Measurements from ENCODE around the gene ZDHHC11B. TPM values are rescaled to one million over a fixed set of nuclear protein-coding genes. Genes with fewer than 3 reads are reported as not detected.

The ZDHHC11B gene, protein sequence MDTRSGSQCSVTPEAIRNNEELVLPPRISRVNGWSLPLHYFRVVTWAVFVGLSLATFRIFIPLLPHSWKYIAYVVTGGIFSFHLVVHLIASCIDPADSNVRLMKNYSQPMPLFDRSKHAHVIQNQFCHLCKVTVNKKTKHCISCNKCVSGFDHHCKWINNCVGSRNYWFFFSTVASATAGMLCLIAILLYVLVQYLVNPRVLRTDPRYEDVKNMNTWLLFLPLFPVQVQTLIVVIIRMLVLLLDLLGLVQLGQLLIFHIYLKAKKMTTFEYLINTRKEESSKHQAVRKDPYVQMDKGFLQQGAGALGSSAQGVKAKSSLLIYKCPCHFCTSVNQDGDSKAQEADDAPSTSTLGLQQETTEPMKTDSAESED
- 0.83 to 1.7 TPM (median 1.2 TPM) in 5 replicates for total RNA-seq (2022; extraction: Qiagen RNA extraction)

DNA sequence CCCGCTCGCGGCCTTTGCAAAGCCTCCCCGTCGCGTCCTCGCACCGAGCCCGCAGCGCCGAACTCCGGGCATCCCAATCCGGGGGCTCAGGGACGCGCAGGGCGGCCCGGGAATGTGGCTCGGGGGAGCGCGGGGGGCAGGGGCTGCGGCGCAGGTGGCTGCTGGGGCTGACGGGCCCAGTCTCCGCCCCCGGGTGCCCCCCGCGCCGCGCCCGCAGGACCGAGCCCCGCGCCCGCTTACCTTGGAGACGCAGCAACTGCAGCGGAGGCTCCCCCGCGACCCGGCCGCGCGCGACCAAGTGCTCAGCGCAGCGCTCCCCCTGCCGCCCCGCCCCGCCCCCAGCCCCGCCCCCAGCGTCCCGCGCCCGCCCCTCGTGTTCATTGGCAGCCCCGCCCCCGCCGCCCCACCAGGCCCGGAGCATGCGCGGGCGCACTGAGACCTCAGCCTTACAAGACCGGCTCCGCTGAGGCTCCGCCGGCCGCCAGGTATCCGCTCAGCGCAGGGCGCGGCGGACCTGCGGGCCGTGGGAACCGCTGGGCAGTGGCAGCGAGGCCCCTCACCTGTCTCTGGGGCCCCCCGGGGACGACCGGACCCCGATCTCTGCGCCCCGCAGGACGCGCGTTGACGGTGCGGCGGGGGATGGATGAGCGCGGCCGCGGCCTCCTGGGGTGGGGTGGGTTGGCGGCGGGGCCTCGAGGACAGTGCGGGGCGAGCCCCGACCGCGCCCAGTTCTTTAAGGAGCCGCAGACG is at the start of gene ZDHHC11B:
Gene ZDHHC11B, minus strand, starts transcription at position 302 of the 750 bp plus-strand sequence. CDS start 17,810 bp downstream, outside the sequence.

DNA sequence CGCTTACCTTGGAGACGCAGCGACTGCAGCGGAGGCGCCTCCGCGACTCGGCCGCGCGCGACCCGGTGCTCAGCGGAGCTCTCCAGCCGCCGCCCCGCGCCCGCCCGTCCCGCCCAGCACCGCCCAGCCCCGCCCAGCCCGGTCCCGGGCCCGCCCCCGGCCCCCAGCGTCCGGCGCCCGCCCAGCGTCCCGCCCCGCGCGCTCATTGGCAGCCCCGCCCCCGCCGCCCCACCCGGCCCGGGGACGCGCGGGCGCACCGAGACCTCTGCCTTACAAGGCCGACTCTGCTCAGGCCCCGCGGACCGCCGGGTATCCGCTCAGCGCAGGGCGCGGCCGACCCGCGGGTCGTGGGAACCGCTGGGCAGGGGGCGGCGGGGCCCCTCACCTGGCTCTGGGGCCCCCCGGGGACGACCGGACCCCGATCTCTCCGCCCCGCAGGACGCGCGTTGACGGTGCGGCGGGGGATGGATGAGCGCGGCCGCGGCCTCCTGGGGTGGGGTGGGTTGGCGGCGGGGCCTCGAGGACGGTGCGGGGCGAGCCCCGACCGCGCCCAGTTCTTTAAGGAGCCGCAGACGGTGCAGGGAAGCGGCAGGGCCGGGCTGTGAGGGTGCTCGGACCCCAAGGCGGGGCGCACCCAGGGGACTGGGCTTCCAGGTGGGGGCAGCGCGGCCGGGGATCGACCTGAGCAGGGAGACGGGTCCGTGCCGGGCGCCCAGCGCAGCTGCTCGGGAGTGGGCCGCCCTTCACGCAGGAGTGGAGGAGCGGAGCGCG is 91.1 kb downstream of the ZDHHC11B start, which contains the start of gene TPPP:
Gene TPPP, minus strand, starts transcription at position 82 of the 771 bp plus-strand sequence. CDS start 15,292 bp downstream, outside the sequence.

Other genes with a start within 250 kb of the ZDHHC11B start
- 7.6 to 10.9 TPM (median 10.3 TPM) in 5 replicates for gene CEP72, start 172.4 kb downstream of the ZDHHC11B start, total RNA-seq (2022; extraction: Qiagen RNA extraction)
- 4.7 to 6.4 TPM (median 5.6 TPM) in 5 replicates for gene TPPP, start 91.4 kb downstream of the ZDHHC11B start, total RNA-seq (2022; extraction: Qiagen RNA extraction)
- 14.5 to 21.3 TPM (median 17.1 TPM) in 5 replicates for gene ZDHHC11, start 66.3 kb upstream of the ZDHHC11B start, total RNA-seq (2022; extraction: Qiagen RNA extraction)
- gene BRD9, start 108.1 kb upstream of the ZDHHC11B start, total RNA-seq (2022; extraction: Qiagen RNA extraction): 35.2 to 41.9 TPM (median 41.3 TPM) in 5 replicates
- 65.1 to 72.8 TPM (median 70.4 TPM) in 5 replicates for gene TRIP13, start 108.2 kb upstream of the ZDHHC11B start, total RNA-seq (2022; extraction: Qiagen RNA extraction)
- gene NKD2, start 224.1 kb upstream of the ZDHHC11B start, total RNA-seq (2022; extraction: Qiagen RNA extraction): 13.7 to 19.1 TPM (median 18.3 TPM) in 5 replicates